Thoracic aorta (tissue), 2 donors: ENCODE measurements around the gene IGFBP4. TPM values are rescaled to one million over a fixed set of nuclear protein-coding genes. Genes with fewer than 3 reads are reported as not detected.
A peak's percentile ranks its signal among the peaks of the same experiment; 100 is the strongest.

Source experiments
- ATAC-seq: fragments of 150-250 bp; one replicate; pipeline ENCODE4 v1.8.0; 2017; ENCODE audit warnings: low read depth; ENCODE audit not compliant: insufficient number of reproducible peaks, low FRiP score
- DNase-seq: peaks from one replicate; pipeline ENCODE4 v3.0.0-alpha.2; 2020; ENCODE audit warnings: low spot score
- H3K27ac ChIP-seq, 2 donors: fragments of 200-600 bp; sonication (generic); 1 replicate in 1 of 2; 2 replicates in 1 of 2; pipeline ENCODE4 v1.5.1; 2016; ENCODE audit warnings: mild to moderate bottlenecking in 2 of 2, moderate library complexity in 2 of 2
- H3K27me3 ChIP-seq: fragments of 200-600 bp; sonication (generic); replicated peaks from 2 replicates; pipeline ENCODE4 v1.6.0; 2016; ENCODE audit warnings: mild to moderate bottlenecking; ENCODE audit not compliant: insufficient read depth
- H3K36me3 ChIP-seq: fragments of 200-600 bp; sonication (generic); one replicate; pipeline ENCODE4 v1.5.1; 2016
- H3K4me1 ChIP-seq, 2 donors: fragments of 200-600 bp; sonication (generic); 1 replicate in 1 of 2; 2 replicates in 1 of 2; pipeline versions ENCODE4 v1.5.1 to v1.6.0; 2016; ENCODE audit warnings: low read depth in 2 of 2, mild to moderate bottlenecking in 1 of 2; ENCODE audit not compliant: control insufficient read depth in 1 of 2
- H3K4me3 ChIP-seq: fragments of 200-600 bp; sonication (generic); 2 replicates; pipeline ENCODE4 v1.5.1; 2016; ENCODE audit warnings: mild to moderate bottlenecking
- H3K9me3 ChIP-seq: fragments of 200-600 bp; sonication (generic); 2 replicates; pipeline ENCODE4 v1.5.1; 2016
- total RNA-seq, 2 donors: library from RNA; depleted of rRNA; stranded (reverse); fragments of >200 nt; gene quantifications; one replicate each; pipeline versions ENCODE4 v1.1.0 to v1.2.3, GENCODE V29; 2016
- TF ChIP-seq, protein P1 (sequence below): fragments of 200-600 bp; sonication (generic); IDR thresholded peaks from one replicate; pipeline ENCODE4 v1.5.1; 2019; ENCODE audit warnings: antibody characterized with exemption

The IGFBP4 gene
- total RNA-seq, 2 donors from 2014 or later, result 177 to 310 TPM

GRCh38 chr17:40470932-40471828 lies 27.9 kb downstream of the IGFBP4 start:
- no peaks in the 10 kb centered on the region for H3K27me3 ChIP-seq
- peak overlapping the region; percentile 25 to 54 for H3K27ac ChIP-seq
- peaks cover 6 to 23% of the 10 kb centered on the region in 2 donors for H3K4me1 ChIP-seq
- H3K4me3 ChIP-seq, result no peak overlapping the region
- ATAC-seq, result no peak
- TF ChIP-seq, protein P1, sequence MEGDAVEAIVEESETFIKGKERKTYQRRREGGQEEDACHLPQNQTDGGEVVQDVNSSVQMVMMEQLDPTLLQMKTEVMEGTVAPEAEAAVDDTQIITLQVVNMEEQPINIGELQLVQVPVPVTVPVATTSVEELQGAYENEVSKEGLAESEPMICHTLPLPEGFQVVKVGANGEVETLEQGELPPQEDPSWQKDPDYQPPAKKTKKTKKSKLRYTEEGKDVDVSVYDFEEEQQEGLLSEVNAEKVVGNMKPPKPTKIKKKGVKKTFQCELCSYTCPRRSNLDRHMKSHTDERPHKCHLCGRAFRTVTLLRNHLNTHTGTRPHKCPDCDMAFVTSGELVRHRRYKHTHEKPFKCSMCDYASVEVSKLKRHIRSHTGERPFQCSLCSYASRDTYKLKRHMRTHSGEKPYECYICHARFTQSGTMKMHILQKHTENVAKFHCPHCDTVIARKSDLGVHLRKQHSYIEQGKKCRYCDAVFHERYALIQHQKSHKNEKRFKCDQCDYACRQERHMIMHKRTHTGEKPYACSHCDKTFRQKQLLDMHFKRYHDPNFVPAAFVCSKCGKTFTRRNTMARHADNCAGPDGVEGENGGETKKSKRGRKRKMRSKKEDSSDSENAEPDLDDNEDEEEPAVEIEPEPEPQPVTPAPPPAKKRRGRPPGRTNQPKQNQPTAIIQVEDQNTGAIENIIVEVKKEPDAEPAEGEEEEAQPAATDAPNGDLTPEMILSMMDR, result no peak
- H3K9me3 ChIP-seq, result no peaks in the 10 kb centered on the region
- H3K36me3 ChIP-seq, result no peaks in the 10 kb centered on the region
- DNase-seq, result no peak

- H3K27ac ChIP-seq, result peak overlapping the region in 1 of 2 donors; percentile 25
- no peaks in the 10 kb centered on the region for H3K27me3 ChIP-seq
- H3K9me3 ChIP-seq, result no peaks in the 10 kb centered on the region
- no peak overlapping the region for H3K4me3 ChIP-seq
- TF ChIP-seq, protein P1, result no peak
- no peaks in the 10 kb centered on the region for H3K36me3 ChIP-seq
- H3K4me1 ChIP-seq, result peaks cover 6 to 28% of the 10 kb centered on the region in 2 donors
- ATAC-seq, result no peak
- DNase-seq, result no peak
Observed at GRCh38 chr17:40471846-40472732, 28.8 kb downstream of the IGFBP4 start.

GRCh38 chr17:40472733-40473452 lies 29.6 kb downstream of the IGFBP4 start:
- ATAC-seq (no peak), DNase-seq (no peak)
- no peak overlapping the region for H3K4me3 ChIP-seq
- no peak overlapping the region for H3K27ac ChIP-seq
- no peaks in the 10 kb centered on the region for H3K36me3 ChIP-seq
- peaks cover 6 to 28% of the 10 kb centered on the region in 2 donors for H3K4me1 ChIP-seq
- no peaks in the 10 kb centered on the region for H3K9me3 ChIP-seq
- no peaks in the 10 kb centered on the region for H3K27me3 ChIP-seq
- TF ChIP-seq, protein P1, result no peak

DNA sequence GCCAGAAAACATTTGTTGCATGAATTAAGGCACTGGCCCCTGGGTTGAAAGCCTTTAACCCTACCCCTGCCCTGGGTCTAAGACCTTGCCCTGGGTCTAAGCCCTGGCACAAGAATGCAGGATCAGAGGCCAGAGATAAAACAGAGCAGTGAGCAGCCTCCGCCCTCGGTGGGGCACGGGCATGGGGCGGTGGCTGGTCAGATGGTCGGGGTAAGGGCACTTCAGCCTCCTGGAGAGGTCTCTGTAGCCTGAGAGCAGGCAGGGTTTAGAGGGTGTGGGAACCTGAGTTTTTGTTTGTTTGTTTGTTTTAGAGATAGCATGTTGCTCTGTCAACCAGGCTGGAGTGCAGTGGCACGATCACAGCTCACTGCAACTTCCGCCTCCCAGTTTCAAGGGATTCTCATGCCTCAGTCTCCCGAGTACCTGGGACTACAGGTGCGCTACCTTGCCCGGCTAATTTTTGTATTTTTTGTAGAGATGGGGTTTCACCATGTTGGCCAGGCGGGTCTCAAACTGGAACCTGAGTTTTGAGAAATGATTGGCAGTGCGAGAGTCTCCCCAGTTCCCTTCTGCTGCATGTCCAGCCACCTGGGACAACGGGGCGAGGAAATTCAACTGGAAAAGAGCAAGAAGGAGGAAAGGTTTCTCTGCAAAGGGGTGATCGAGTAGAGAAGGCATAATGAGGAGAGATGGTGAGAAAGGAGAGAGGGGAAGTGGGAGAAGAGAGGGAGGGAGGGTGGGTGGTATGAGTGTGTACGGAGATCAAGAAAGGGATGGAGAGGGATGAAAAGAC lies 30.5 kb downstream of the IGFBP4 start:
- DNase-seq, result no peak
- H3K36me3 ChIP-seq, result no peaks in the 10 kb centered on the region
- no peak for ATAC-seq
- no peak overlapping the region for H3K27ac ChIP-seq
- H3K4me1 ChIP-seq, result peaks cover 6 to 28% of the 10 kb centered on the region in 2 donors
- H3K4me3 ChIP-seq, result no peak overlapping the region
- TF ChIP-seq, protein P1, result no peak
- H3K9me3 ChIP-seq, result no peaks in the 10 kb centered on the region
- no peaks in the 10 kb centered on the region for H3K27me3 ChIP-seq
